SK-N-SH (cell line): ENCODE measurements around the gene CDK5RAP2. TPM values are rescaled to one million over a fixed set of nuclear protein-coding genes. Genes with fewer than 3 reads are reported as not detected.
A peak's percentile ranks its signal among the peaks of the same experiment; 100 is the strongest.

Experiments used
- CTCF ChIA-PET: fragments of 300-600, 350-600 bp; formaldehyde crosslinking; extraction: SDS; loops from one replicate; lab custom pipeline; 2021; lab: Yijun Ruan, JAX
- POLR2A ChIA-PET: fragments of 350-600 bp; sonication (Branson Sonifier 250); formaldehyde crosslinking; extraction: SDS; loops from one replicate; lab custom pipeline; 2020; ENCODE audit warnings: antibody characterized with exemption, inconsistent platforms; lab: Yijun Ruan, JAX
- DNase-seq: peaks from one replicate; pipeline ENCODE4 v3.0.0; 2012
- H2AFZ ChIP-seq: fragments of 200-600 bp; sonication (generic); 2 replicates; pipeline ENCODE4 v1.8.1; 2016; ENCODE audit warnings: antibody characterized with exemption, mild to moderate bottlenecking, low read depth
- H3F3A ChIP-seq: fragments of 200-600 bp; sonication (generic); replicated peaks from 2 replicates; pipeline ENCODE3; 2016; ENCODE audit warnings: antibody characterized with exemption, mild to moderate bottlenecking; ENCODE audit not compliant: insufficient read depth
- H3K27ac ChIP-seq, 2 experiments: fragments of 200-500 bp in 1 of 2; fragments of 200-600 bp in 1 of 2; sonication (Bioruptor generic) in 1 of 2; sonication (generic), shearing (Covaris generic) in 1 of 2; 2 replicates each; pipeline versions ENCODE4 v1.5.1 to v1.6.1; 2014 to 2016; ENCODE audit warnings: low read depth in 2 of 2, inconsistent platforms in 1 of 2, low read length in 1 of 2, mild to moderate bottlenecking in 1 of 2, mixed read lengths in 1 of 2
- H3K27me3 ChIP-seq: fragments of 200-600 bp; sonication (generic), shearing (Covaris generic); 2 replicates; pipeline ENCODE4 v1.6.1; 2016; ENCODE audit warnings: mixed run types; ENCODE audit not compliant: insufficient read depth
- H3K36me3 ChIP-seq, 2 experiments: fragments of 200-500 bp in 1 of 2; fragments of 200-600 bp in 1 of 2; sonication (Bioruptor generic) in 1 of 2; sonication (generic) in 1 of 2; replicated peaks in 1 of 2; 2 replicates each; pipeline versions ENCODE3 to v1.5.1; 2014 to 2016; ENCODE audit warnings: low read length in 1 of 2, mild to moderate bottlenecking in 1 of 2; ENCODE audit not compliant: insufficient read depth in 2 of 2, control insufficient read depth in 1 of 2
- H3K4me1 ChIP-seq, 2 experiments: fragments of 200-500 bp in 1 of 2; fragments of 200-600 bp in 1 of 2; sonication (Bioruptor generic) in 1 of 2; sonication (generic), shearing (Covaris generic) in 1 of 2; 2 replicates each; pipeline versions ENCODE4 v1.5.1 to v1.6.1; 2014 to 2016; ENCODE audit warnings: low read depth in 1 of 2, low read length in 1 of 2, mixed run types in 1 of 2; ENCODE audit not compliant: insufficient read depth in 2 of 2, control insufficient read depth in 1 of 2
- H3K4me2 ChIP-seq: fragments of 200-600 bp; sonication (generic), shearing (Covaris generic); 2 replicates; pipeline ENCODE4 v1.6.1; 2017; ENCODE audit warnings: mixed run types
- H3K4me3 ChIP-seq, 2 experiments: fragments of 200-500 bp in 1 of 2; fragments of 200-600 bp in 1 of 2; sonication (Bioruptor generic) in 1 of 2; sonication (generic), shearing (Covaris generic) in 1 of 2; 2 replicates each; pipeline versions ENCODE4 v1.5.1 to v1.8.1; 2014 to 2016; ENCODE audit warnings: low read depth in 2 of 2, inconsistent platforms in 1 of 2, low read length in 1 of 2, mild to moderate bottlenecking in 1 of 2, mixed read lengths in 1 of 2, moderate library complexity in 1 of 2
- H3K79me2 ChIP-seq: fragments of 200-600 bp; sonication (generic); 2 replicates; pipeline ENCODE4 v1.8.1; 2017; ENCODE audit warnings: mild to moderate bottlenecking; ENCODE audit not compliant: insufficient read depth
- H3K9ac ChIP-seq: fragments of 200-600 bp; sonication (generic); 2 replicates; pipeline ENCODE4 v1.6.1; 2017; ENCODE audit warnings: mixed run types
- H3K9me2 ChIP-seq: fragments of 200-600 bp; sonication (generic); 2 replicates; pipeline ENCODE4 v1.6.1; 2017; ENCODE audit warnings: mixed run types
- H3K9me3 ChIP-seq: fragments of 200-600 bp; sonication (generic); 2 replicates; pipeline ENCODE4 v1.6.1; 2017; ENCODE audit warnings: mixed run types, mild to moderate bottlenecking, moderate library complexity
- H4K20me1 ChIP-seq: fragments of 200-600 bp; sonication (generic); 2 replicates; pipeline ENCODE4 v1.6.1; 2017; ENCODE audit warnings: mild to moderate bottlenecking, mixed run types; ENCODE audit not compliant: insufficient read depth
- CHD2 ChIP-seq: fragments of 150-350 bp; IDR thresholded peaks from 2 replicates; pipeline ENCODE4 v1.6.1; 2018; ENCODE audit warnings: low read length; ENCODE audit not compliant: partially characterized antibody
- ELF1 ChIP-seq: IDR thresholded peaks from 2 replicates; pipeline ENCODE4 v1.4.0; 2012
- EP300 ChIP-seq, 2 experiments: IDR thresholded peaks; 2 replicates each; pipeline versions ENCODE4 v1.4.0 to v1.6.1; 2012; ENCODE audit warnings: borderline replicate concordance in 1 of 2, low read depth in 1 of 2, low read length in 1 of 2
- FOSL2 ChIP-seq: IDR thresholded peaks from 2 replicates; pipeline ENCODE4 v1.4.0; 2012; ENCODE audit warnings: low read depth, mild to moderate bottlenecking, moderate library complexity, borderline replicate concordance
- FOXJ3 ChIP-seq: sonication (generic); formaldehyde crosslinking; IDR thresholded peaks from 2 replicates; pipeline ENCODE4 v1.5.1; 2020; ENCODE audit warnings: mild to moderate bottlenecking, missing genetic modification reagents
- FOXM1 ChIP-seq: IDR thresholded peaks from 2 replicates; pipeline ENCODE4 v1.4.0; 2012; ENCODE audit warnings: low read depth, mild to moderate bottlenecking
- GABPA ChIP-seq: IDR thresholded peaks from 2 replicates; pipeline ENCODE4 v1.4.0; 2012; ENCODE audit warnings: low read depth, mild to moderate bottlenecking
- GATA2 ChIP-seq: sonication (generic); formaldehyde crosslinking; IDR thresholded peaks from 2 replicates; pipeline ENCODE4 v1.5.0; 2020; ENCODE audit warnings: mild to moderate bottlenecking, missing genetic modification reagents
- MEF2A ChIP-seq: IDR thresholded peaks from 2 replicates; pipeline ENCODE4 v1.4.0; 2012; ENCODE audit warnings: low read depth, borderline replicate concordance
- MXI1 ChIP-seq: IDR thresholded peaks from 2 replicates; pipeline ENCODE4 v1.6.1; 2012; ENCODE audit warnings: mild to moderate bottlenecking, low read depth, low read length, improper control_type of control experiment
- RCOR1 ChIP-seq: fragments of 150-350 bp; IDR thresholded peaks from 2 replicates; pipeline ENCODE4 v1.6.1; 2017; ENCODE audit warnings: antibody characterized with exemption, low read length
- RFX5 ChIP-seq: IDR thresholded peaks from 2 replicates; pipeline ENCODE4 v1.6.1; 2012; ENCODE audit warnings: mild to moderate bottlenecking, improper control_type of control experiment, low read length
- SIN3A ChIP-seq: IDR thresholded peaks from 2 replicates; pipeline ENCODE4 v1.6.1; 2012; ENCODE audit warnings: low read depth, mild to moderate bottlenecking, low read length, moderate library complexity, borderline replicate concordance
- SMC3 ChIP-seq: IDR thresholded peaks from 2 replicates; pipeline ENCODE4 v1.6.1; 2012; ENCODE audit warnings: low read depth, low read length, improper control_type of control experiment
- WGBS: methylation state at CpG from one replicate; pipeline ENCODE4 v1.1.6; 2017; ENCODE audit warnings: low lambda C conversion rate; 5-methylcytosine and 5-hydroxymethylcytosine counted together
- polyA plus RNA-seq, 3 experiments: library from polyadenylated mRNA; depleted of rRNA; stranded (reverse); fragments of >200 nt; gene quantifications; 2 replicates each; pipeline ENCODE4 v1.2.3, GENCODE V29; 2012
- TF ChIP-seq, protein P1 (sequence below): IDR thresholded peaks from 2 replicates; pipeline ENCODE4 v1.4.0; 2012; ENCODE audit warnings: low read depth, borderline replicate concordance
- TF ChIP-seq, protein P2 (sequence below): IDR thresholded peaks from 2 replicates; pipeline ENCODE4 v1.6.1; 2012; ENCODE audit warnings: mild to moderate bottlenecking, low read depth, low read length, moderate library complexity
- TF ChIP-seq, protein P3 (sequence below): fragments of 150-350 bp; IDR thresholded peaks from 2 replicates; pipeline ENCODE4 v1.6.1; 2016; ENCODE audit warnings: mild to moderate bottlenecking, low read depth, low read length

CDK5RAP2 gene
- polyA plus RNA-seq, 1 of the 3 experiments (the other 2 are of a cell fraction): 20.7 TPM

DNA sequence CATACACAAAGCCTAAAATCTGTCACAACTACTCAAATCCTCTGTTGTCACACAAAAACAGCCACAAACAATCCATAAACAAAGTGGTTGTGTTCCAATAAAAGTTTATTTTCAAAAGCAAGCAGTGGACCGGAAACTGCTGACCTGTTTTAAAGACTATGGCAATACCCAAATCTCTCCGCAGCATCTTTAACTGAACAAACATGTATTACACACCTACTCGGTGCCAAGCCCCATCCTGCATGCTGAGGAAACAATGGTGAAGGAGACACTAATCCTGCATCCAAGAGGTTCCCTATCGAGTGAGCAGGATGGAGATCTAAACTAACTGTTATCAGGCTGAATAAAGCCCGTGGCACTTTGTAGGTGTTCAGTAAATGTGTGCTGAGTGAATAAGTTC, 11.2 kb downstream of the CDK5RAP2 start:
- no peak for DNase-seq
- Histone ChIP-seq H3K79me2 (peaks cover 40% of the 10 kb centered on the region), H4K20me1 (peaks cover 6% of the 10 kb centered on the region; the same call in 1 of the 2 replicates), H3K27me3 (no peaks in the 10 kb centered on the region), H3F3A (peaks cover 3% of the 10 kb centered on the region), H3K4me3 (no peak overlapping the region), H3K4me2 (no peak overlapping the region), H2AFZ (no peak overlapping the region), H3K36me3 (peaks cover 35 to 53% of the 10 kb centered on the region in 2 experiments), H3K9me2 (no peaks in the 10 kb centered on the region), H3K4me1 (peaks cover 0 to 14% of the 10 kb centered on the region in 2 experiments; a peak in 2 of 4 replicates), H3K27ac (no peak overlapping the region), H3K9me3 (no peaks in the 10 kb centered on the region), H3K9ac (no peak overlapping the region)
- WGBS: 97% methylated on average over 5 of the region's 5 CpGs
- TF ChIP-seq RCOR1 (no peak), MEF2A (no peak), FOXJ3 (no peak)
- ChIA-PET POLR2A (no interaction called here), CTCF (no interaction called here)

DNA sequence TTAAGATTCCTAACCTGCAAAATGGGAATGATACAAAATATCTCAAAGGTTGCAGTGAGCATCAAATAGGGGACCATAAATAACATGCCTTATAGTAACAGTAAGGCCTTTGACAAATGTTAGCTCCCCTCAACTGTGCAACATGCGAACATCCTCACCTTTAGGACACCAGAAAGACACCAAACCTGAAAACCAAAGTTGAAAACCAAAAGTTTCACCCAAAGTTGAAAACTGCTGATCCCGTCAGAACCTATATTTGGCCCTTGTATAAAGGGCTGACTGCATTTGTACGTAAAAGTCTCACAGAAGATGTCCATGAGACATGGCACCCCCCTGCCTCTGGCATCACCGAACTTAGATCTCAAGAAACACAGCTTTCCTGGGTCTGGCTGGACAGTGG, 12.1 kb downstream of the CDK5RAP2 start:
- Histone ChIP-seq H3K4me2 (no peak overlapping the region), H3K4me3 (no peak overlapping the region), H3K27ac (no peak overlapping the region), H3K36me3 (peaks cover 35 to 61% of the 10 kb centered on the region in 2 experiments), H3K9me2 (no peaks in the 10 kb centered on the region), H3K4me1 (peaks cover 0 to 12% of the 10 kb centered on the region in 2 experiments; a peak in 2 of 4 replicates), H4K20me1 (peaks cover 3% of the 10 kb centered on the region; the same call in 1 of the 2 replicates), H3K9me3 (no peaks in the 10 kb centered on the region), H3K79me2 (peaks cover 40% of the 10 kb centered on the region), H3F3A (peaks cover 3% of the 10 kb centered on the region), H3K27me3 (no peaks in the 10 kb centered on the region), H3K9ac (no peak overlapping the region), H2AFZ (no peak overlapping the region)
- DNase-seq: no peak
- TF ChIP-seq, protein P1, sequence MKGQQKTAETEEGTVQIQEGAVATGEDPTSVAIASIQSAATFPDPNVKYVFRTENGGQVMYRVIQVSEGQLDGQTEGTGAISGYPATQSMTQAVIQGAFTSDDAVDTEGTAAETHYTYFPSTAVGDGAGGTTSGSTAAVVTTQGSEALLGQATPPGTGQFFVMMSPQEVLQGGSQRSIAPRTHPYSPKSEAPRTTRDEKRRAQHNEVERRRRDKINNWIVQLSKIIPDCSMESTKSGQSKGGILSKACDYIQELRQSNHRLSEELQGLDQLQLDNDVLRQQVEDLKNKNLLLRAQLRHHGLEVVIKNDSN: no peak
- CTCF ChIA-PET: no interaction called here
- POLR2A ChIA-PET: no interaction called here
- WGBS: 90% methylated on average over 4 of the region's 4 CpGs

DNA sequence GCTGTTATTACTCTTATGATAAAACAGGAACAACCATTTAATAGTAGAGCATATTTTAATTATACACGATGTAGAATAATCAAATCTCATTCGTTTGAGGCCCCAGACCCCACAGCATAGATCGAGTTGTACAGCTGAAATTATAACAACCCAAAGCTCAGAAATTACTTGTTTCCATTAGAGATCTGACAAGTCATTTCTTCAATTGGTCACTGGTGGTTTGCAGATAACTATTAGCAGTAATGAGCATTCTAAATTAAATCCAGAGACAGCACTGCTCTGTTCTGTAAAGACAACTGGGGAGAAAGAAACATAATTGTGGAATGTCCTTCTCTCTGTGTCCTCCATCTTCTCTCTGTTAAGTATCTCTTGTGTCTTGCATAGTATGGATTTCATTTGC, 12.9 kb downstream of the CDK5RAP2 start:
- peaks cover 35 to 61% of the 10 kb centered on the region in 2 experiments for H3K36me3 ChIP-seq
- peaks cover 42% of the 10 kb centered on the region for H3K79me2 ChIP-seq
- 0 out of 4 replicates have a peak overlapping the region, but pooled peaks of 1 of the 2 experiments have one; percentile 18 for H3K27ac ChIP-seq
- no peaks in the 10 kb centered on the region; the same call in 1 of the 2 replicates for H4K20me1 ChIP-seq
- H3K27me3 ChIP-seq: no peaks in the 10 kb centered on the region
- no peaks in the 10 kb centered on the region for H3K9me2 ChIP-seq
- H3F3A ChIP-seq: peaks cover 3% of the 10 kb centered on the region
- no peaks in the 10 kb centered on the region for H3K9me3 ChIP-seq
- H3K4me2 ChIP-seq: no peak overlapping the region
- ChIA-PET POLR2A (interaction anchor here (0.5 kb wide), 1 partner anchor 13 kb away, joined by 3 read pairs; the partner anchor contains the start of gene CDK5RAP2), CTCF (no interaction called here)
- no peak overlapping the region for H2AFZ ChIP-seq
- DNase-seq: no peak
- no peak overlapping the region for H3K9ac ChIP-seq
- WGBS: 41% methylated on average over 3 of the region's 3 CpGs
- H3K4me1 ChIP-seq: peaks cover 0 to 11% of the 10 kb centered on the region in 2 experiments; a peak in 2 of 4 replicates
- no peak overlapping the region for H3K4me3 ChIP-seq
- TF ChIP-seq FOSL2 (no peak), EP300 (IDR thresholded peaks at IDR 0.05; ENCODE audit: borderline replicate concordance in 1 of 2, low read depth in 1 of 2, low read length in 1 of 2) (no peak), CHD2 (no peak), FOXM1 (no peak), GATA2 (CRISPR knock-in tag) (no peak), RCOR1 (no peak), SMC3 (no peak), MEF2A (no peak), SIN3A (no peak), GABPA (no peak), RFX5 (no peak), FOXJ3 (no peak), ELF1 (no peak), MXI1 (no peak)
- TF ChIP-seq, protein P2, sequence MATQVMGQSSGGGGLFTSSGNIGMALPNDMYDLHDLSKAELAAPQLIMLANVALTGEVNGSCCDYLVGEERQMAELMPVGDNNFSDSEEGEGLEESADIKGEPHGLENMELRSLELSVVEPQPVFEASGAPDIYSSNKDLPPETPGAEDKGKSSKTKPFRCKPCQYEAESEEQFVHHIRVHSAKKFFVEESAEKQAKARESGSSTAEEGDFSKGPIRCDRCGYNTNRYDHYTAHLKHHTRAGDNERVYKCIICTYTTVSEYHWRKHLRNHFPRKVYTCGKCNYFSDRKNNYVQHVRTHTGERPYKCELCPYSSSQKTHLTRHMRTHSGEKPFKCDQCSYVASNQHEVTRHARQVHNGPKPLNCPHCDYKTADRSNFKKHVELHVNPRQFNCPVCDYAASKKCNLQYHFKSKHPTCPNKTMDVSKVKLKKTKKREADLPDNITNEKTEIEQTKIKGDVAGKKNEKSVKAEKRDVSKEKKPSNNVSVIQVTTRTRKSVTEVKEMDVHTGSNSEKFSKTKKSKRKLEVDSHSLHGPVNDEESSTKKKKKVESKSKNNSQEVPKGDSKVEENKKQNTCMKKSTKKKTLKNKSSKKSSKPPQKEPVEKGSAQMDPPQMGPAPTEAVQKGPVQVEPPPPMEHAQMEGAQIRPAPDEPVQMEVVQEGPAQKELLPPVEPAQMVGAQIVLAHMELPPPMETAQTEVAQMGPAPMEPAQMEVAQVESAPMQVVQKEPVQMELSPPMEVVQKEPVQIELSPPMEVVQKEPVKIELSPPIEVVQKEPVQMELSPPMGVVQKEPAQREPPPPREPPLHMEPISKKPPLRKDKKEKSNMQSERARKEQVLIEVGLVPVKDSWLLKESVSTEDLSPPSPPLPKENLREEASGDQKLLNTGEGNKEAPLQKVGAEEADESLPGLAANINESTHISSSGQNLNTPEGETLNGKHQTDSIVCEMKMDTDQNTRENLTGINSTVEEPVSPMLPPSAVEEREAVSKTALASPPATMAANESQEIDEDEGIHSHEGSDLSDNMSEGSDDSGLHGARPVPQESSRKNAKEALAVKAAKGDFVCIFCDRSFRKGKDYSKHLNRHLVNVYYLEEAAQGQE: no peak
- TF ChIP-seq, protein P3, sequence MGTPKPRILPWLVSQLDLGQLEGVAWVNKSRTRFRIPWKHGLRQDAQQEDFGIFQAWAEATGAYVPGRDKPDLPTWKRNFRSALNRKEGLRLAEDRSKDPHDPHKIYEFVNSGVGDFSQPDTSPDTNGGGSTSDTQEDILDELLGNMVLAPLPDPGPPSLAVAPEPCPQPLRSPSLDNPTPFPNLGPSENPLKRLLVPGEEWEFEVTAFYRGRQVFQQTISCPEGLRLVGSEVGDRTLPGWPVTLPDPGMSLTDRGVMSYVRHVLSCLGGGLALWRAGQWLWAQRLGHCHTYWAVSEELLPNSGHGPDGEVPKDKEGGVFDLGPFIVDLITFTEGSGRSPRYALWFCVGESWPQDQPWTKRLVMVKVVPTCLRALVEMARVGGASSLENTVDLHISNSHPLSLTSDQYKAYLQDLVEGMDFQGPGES: no peak
